ENCODE data around the gene PLCB3.
A peak's percentile ranks its signal among the peaks of the same experiment; 100 is the strongest.

The PLCB3 gene

DNA sequence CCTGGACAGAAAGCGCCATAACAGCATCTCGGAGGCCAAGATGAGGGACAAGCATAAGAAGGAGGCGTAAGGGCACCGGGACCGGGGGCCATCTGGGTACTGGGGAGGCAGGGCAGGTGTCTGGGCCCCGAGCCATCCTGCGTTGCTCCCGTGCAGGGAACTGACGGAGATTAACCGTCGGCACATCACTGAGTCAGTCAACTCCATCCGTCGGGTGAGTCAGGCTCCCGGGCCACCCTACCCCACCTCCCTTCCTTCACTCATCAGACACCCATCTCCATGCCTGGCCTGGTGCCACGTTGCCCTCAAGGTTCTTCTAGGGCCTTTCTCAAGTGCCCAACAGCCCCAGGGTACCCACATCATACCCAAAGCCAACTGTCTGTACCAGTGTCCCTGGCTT, 15.0 kb downstream of the PLCB3 start:
- Histone ChIP-seq H3K27ac (ENCODE audit: poor library complexity, severe bottlenecking) (peak overlapping the region; percentile 92), H3K4me3 (ENCODE audit: severe bottlenecking) (no peak overlapping the region), H3K9me3 (ENCODE audit: severe bottlenecking) (no peaks in the 10 kb centered on the region), H3K36me3 (ENCODE audit: low read depth) (peaks cover 44% of the 10 kb centered on the region), H3K4me1 (ENCODE audit: insufficient read depth, poor library complexity, severe bottlenecking) (peaks cover 24% of the 10 kb centered on the region), H3K27me3 (ENCODE audit: insufficient read depth, poor library complexity, severe bottlenecking) (no peaks in the 10 kb centered on the region)
- no peak for DNase-seq (ENCODE audit: low spot score)
- ATAC-seq (ENCODE audit: low read depth) = no peak
- no peak for TF ChIP-seq CTCF (IDR thresholded peaks at IDR 0.05; ENCODE audit: poor library complexity, severe bottlenecking)

- Histone ChIP-seq H3K4me3 (ENCODE audit: severe bottlenecking) (no peak overlapping the region), H3K27ac (ENCODE audit: poor library complexity, severe bottlenecking) (peak overlapping the region; percentile 92), H3K36me3 (ENCODE audit: low read depth) (peaks cover 38% of the 10 kb centered on the region), H3K27me3 (ENCODE audit: insufficient read depth, poor library complexity, severe bottlenecking) (no peaks in the 10 kb centered on the region), H3K4me1 (ENCODE audit: insufficient read depth, poor library complexity, severe bottlenecking) (peaks cover 27% of the 10 kb centered on the region), H3K9me3 (ENCODE audit: severe bottlenecking) (no peaks in the 10 kb centered on the region)
- no peak for ATAC-seq (ENCODE audit: low read depth)
- no peak for DNase-seq (ENCODE audit: low spot score)
- TF ChIP-seq CTCF (IDR thresholded peaks at IDR 0.05; ENCODE audit: poor library complexity, severe bottlenecking) = no peak
These were observed 16.0 kb downstream of the PLCB3 start for GRCh38 chr11:64267207-64267945.

DNA sequence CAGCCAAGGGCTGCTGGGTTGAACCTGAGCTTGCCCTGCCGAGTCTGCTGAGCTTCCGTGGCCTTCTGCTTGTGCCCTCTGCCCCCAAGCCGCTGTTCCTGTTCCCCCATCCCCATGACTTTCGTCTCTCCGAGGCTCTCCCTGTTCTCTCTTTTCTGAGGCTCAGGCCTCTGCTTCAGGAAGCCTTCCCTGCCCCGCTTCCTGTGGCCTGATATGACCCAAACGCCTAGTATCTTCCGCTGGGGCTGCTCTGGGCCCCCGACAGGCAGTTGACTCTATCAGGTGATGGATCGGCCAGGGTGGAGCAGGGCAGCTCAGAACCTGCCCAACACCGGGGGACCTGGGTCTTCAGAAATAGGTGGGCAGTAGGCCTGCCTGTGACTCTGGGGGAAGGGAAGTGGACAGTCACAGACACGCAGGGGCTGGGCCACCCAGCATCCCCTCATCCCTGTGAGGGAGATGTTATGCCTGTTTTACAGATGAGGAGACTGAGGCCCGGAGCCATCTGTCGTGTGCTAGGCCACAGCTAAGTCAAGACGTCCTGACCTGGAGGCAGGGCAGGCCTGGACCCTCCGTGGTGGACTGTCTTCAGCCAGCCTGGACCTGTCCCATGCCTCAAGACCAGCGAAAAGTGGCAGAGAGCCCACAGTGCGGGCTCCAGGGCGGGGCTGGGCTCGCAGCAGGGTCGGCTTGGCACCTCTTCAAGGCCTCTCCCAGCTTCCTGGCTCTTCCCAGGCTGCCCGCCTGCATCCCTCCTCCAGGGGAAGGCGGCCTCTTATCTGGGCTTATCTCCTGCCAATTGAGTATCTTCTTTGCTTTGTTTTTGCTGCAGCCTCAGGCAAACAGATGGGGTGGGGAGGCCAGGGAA, 16.9 kb downstream of the PLCB3 start:
- DNase-seq (ENCODE audit: low spot score) = no peak

GRCh38 chr11:64268893-64269539, 17.7 kb downstream of the PLCB3 start:
- no peak for DNase-seq (ENCODE audit: low spot score)
- ATAC-seq (ENCODE audit: low read depth) = peak; percentile 8
- Histone ChIP-seq H3K36me3 (ENCODE audit: low read depth) (peaks cover 22% of the 10 kb centered on the region), H3K4me1 (ENCODE audit: insufficient read depth, poor library complexity, severe bottlenecking) (peaks cover 19% of the 10 kb centered on the region), H3K27me3 (ENCODE audit: insufficient read depth, poor library complexity, severe bottlenecking) (no peaks in the 10 kb centered on the region), H3K27ac (ENCODE audit: poor library complexity, severe bottlenecking) (peak overlapping the region; percentile 92), H3K9me3 (ENCODE audit: severe bottlenecking) (no peaks in the 10 kb centered on the region), H3K4me3 (ENCODE audit: severe bottlenecking) (peak overlapping the region; percentile 38)
- peak; percentile 19 for TF ChIP-seq CTCF (IDR thresholded peaks at IDR 0.05; ENCODE audit: poor library complexity, severe bottlenecking)

More for the DNA sequence above, 16.9 kb downstream of the PLCB3 start:
- H3K36me3 ChIP-seq (ENCODE audit: low read depth) = peaks cover 30% of the 10 kb centered on the region
- no peaks in the 10 kb centered on the region for H3K27me3 ChIP-seq (ENCODE audit: insufficient read depth, poor library complexity, severe bottlenecking)
- peak; percentile 26 for ATAC-seq (ENCODE audit: low read depth)
- H3K4me1 ChIP-seq (ENCODE audit: insufficient read depth, poor library complexity, severe bottlenecking) = peaks cover 20% of the 10 kb centered on the region
- H3K4me3 ChIP-seq (ENCODE audit: severe bottlenecking) = no peak overlapping the region
- H3K27ac ChIP-seq (ENCODE audit: poor library complexity, severe bottlenecking) = peak overlapping the region; percentile 92
- H3K9me3 ChIP-seq (ENCODE audit: severe bottlenecking) = no peaks in the 10 kb centered on the region
- no peak for TF ChIP-seq CTCF (IDR thresholded peaks at IDR 0.05; ENCODE audit: poor library complexity, severe bottlenecking)
